Stimulated activated effector memory CD8-positive, alpha-beta T cell treated with anti-CD3 and anti-CD28 coated beads, Interleukin-12 subunit alpha, Interleukin-12 subunit beta, amount 100 ng/mL, for 72 hours (primary cell): ENCODE data around the gene IPO9.

Experiments
- ATAC-seq: fragments of 150-1000 bp; cut with Tn5 transposase; 2 replicates; pipeline ENCODE4 v1.10.0; 2021
- DNase-seq, 2 donors: peaks; one replicate each; pipeline ENCODE4 v3.0.0; 2021 to 2022; ENCODE audit warnings: low spot score in 2 of 2
- H3K27ac Mint-ChIP-seq: one replicate; pipeline ENCODE4 v1.8.0; 2022; ENCODE audit warnings: mild to moderate bottlenecking, mixed read lengths
- H3K36me3 Mint-ChIP-seq: one replicate; pipeline ENCODE4 v1.8.0; 2022; ENCODE audit warnings: mild to moderate bottlenecking, mixed read lengths
- H3K4me1 Mint-ChIP-seq: one replicate; pipeline ENCODE4 v1.8.0; 2022; ENCODE audit warnings: mixed read lengths
- H3K4me3 Mint-ChIP-seq: one replicate; pipeline ENCODE4 v1.8.0; 2022; ENCODE audit warnings: mild to moderate bottlenecking, mixed read lengths
- H3K9me3 Mint-ChIP-seq: one replicate; pipeline ENCODE4 v1.8.0; 2022; ENCODE audit warnings: mixed read lengths

IPO9 gene

GRCh38 chr1:201793306-201793925 lies 35.5 kb upstream of the IPO9 start:
- Mint-ChIP-seq H3K36me3 (no peaks in the 10 kb centered on the region), H3K4me3 (no peak overlapping the region), H3K4me1 (peaks cover 6% of the 10 kb centered on the region), H3K27ac (no peak overlapping the region), H3K9me3 (no peaks in the 10 kb centered on the region)
- no peak for DNase-seq
- no peak for ATAC-seq

- DNase-seq (no peak), ATAC-seq (no peak)
- H3K4me3 Mint-ChIP-seq: no peak overlapping the region
- H3K36me3 Mint-ChIP-seq: no peaks in the 10 kb centered on the region
- H3K27ac Mint-ChIP-seq: no peak overlapping the region
- H3K9me3 Mint-ChIP-seq: no peaks in the 10 kb centered on the region
- H3K4me1 Mint-ChIP-seq: peaks cover 6% of the 10 kb centered on the region
These were observed 33.9 kb upstream of the IPO9 start for GRCh38 chr1:201795066-201795465.

- no peak for DNase-seq
- Mint-ChIP-seq H3K4me1 (no peaks in the 10 kb centered on the region), H3K4me3 (no peak overlapping the region), H3K27ac (no peak overlapping the region), H3K9me3 (no peaks in the 10 kb centered on the region), H3K36me3 (no peaks in the 10 kb centered on the region)
- ATAC-seq: no peak
These were observed 28.7 kb upstream of the IPO9 start for GRCh38 chr1:201800246-201800645.

- no peaks in the 10 kb centered on the region for H3K4me1 Mint-ChIP-seq
- H3K9me3 Mint-ChIP-seq: no peaks in the 10 kb centered on the region
- no peak overlapping the region for H3K27ac Mint-ChIP-seq
- no peaks in the 10 kb centered on the region for H3K36me3 Mint-ChIP-seq
- ATAC-seq: peak; percentile 27
- DNase-seq: no peak
- H3K4me3 Mint-ChIP-seq: no peak overlapping the region
These were observed 22.2 kb upstream of the IPO9 start for GRCh38 chr1:201806801-201807200.

GRCh38 chr1:201807958-201808632 lies 20.9 kb upstream of the IPO9 start:
- Mint-ChIP-seq H3K9me3 (no peaks in the 10 kb centered on the region), H3K4me3 (no peak overlapping the region), H3K27ac (no peak overlapping the region), H3K4me1 (no peaks in the 10 kb centered on the region), H3K36me3 (no peaks in the 10 kb centered on the region)
- no peak for DNase-seq
- no peak for ATAC-seq

- H3K36me3 Mint-ChIP-seq: no peaks in the 10 kb centered on the region
- H3K27ac Mint-ChIP-seq: no peak overlapping the region
- H3K4me1 Mint-ChIP-seq: no peaks in the 10 kb centered on the region
- H3K9me3 Mint-ChIP-seq: no peaks in the 10 kb centered on the region
- no peak for DNase-seq
- no peak overlapping the region for H3K4me3 Mint-ChIP-seq
- no peak for ATAC-seq
These were observed 20.3 kb upstream of the IPO9 start for GRCh38 chr1:201808633-201808990.

GRCh38 chr1:201809876-201810275 lies 19.1 kb upstream of the IPO9 start:
- Mint-ChIP-seq H3K9me3 (no peaks in the 10 kb centered on the region), H3K27ac (no peak overlapping the region), H3K4me3 (no peak overlapping the region), H3K4me1 (no peaks in the 10 kb centered on the region), H3K36me3 (no peaks in the 10 kb centered on the region)
- ATAC-seq (no peak), DNase-seq (no peak)

- H3K4me3 Mint-ChIP-seq: no peak overlapping the region
- DNase-seq (no peak), ATAC-seq (no peak)
- H3K27ac Mint-ChIP-seq: no peak overlapping the region
- no peaks in the 10 kb centered on the region for H3K9me3 Mint-ChIP-seq
- no peaks in the 10 kb centered on the region for H3K36me3 Mint-ChIP-seq
- H3K4me1 Mint-ChIP-seq: no peaks in the 10 kb centered on the region
These were observed 18.3 kb upstream of the IPO9 start for GRCh38 chr1:201810466-201811216.

GRCh38 chr1:201813226-201813625 lies 15.7 kb upstream of the IPO9 start:
- H3K27ac Mint-ChIP-seq: no peak overlapping the region
- no peak overlapping the region for H3K4me3 Mint-ChIP-seq
- ATAC-seq (no peak), DNase-seq (no peak)
- no peaks in the 10 kb centered on the region for H3K36me3 Mint-ChIP-seq
- H3K4me1 Mint-ChIP-seq: no peaks in the 10 kb centered on the region
- no peaks in the 10 kb centered on the region for H3K9me3 Mint-ChIP-seq

GRCh38 chr1:201816309-201816854 lies 12.6 kb upstream of the IPO9 start:
- ATAC-seq (no peak), DNase-seq (no peak)
- no peaks in the 10 kb centered on the region for H3K4me1 Mint-ChIP-seq
- H3K27ac Mint-ChIP-seq: no peak overlapping the region
- H3K9me3 Mint-ChIP-seq: no peaks in the 10 kb centered on the region
- H3K4me3 Mint-ChIP-seq: no peak overlapping the region
- H3K36me3 Mint-ChIP-seq: no peaks in the 10 kb centered on the region

- DNase-seq (no peak), ATAC-seq (no peak)
- no peaks in the 10 kb centered on the region for H3K36me3 Mint-ChIP-seq
- H3K9me3 Mint-ChIP-seq: no peaks in the 10 kb centered on the region
- H3K4me3 Mint-ChIP-seq: no peak overlapping the region
- H3K4me1 Mint-ChIP-seq: no peaks in the 10 kb centered on the region
- no peak overlapping the region for H3K27ac Mint-ChIP-seq
These were observed 9.8 kb upstream of the IPO9 start for GRCh38 chr1:201818971-201819750.

- H3K36me3 Mint-ChIP-seq: no peaks in the 10 kb centered on the region
- H3K9me3 Mint-ChIP-seq: no peaks in the 10 kb centered on the region
- no peak overlapping the region for H3K4me3 Mint-ChIP-seq
- no peak for DNase-seq
- ATAC-seq: no peak
- H3K4me1 Mint-ChIP-seq: no peaks in the 10 kb centered on the region
- no peak overlapping the region for H3K27ac Mint-ChIP-seq
These were observed 8.5 kb upstream of the IPO9 start for GRCh38 chr1:201820413-201820812.

GRCh38 chr1:201825245-201825644 lies 3.7 kb upstream of the IPO9 start:
- H3K4me3 Mint-ChIP-seq: no peak overlapping the region
- no peak for DNase-seq
- H3K27ac Mint-ChIP-seq: no peak overlapping the region
- H3K9me3 Mint-ChIP-seq: no peaks in the 10 kb centered on the region
- H3K36me3 Mint-ChIP-seq: peaks cover 12% of the 10 kb centered on the region
- no peak for ATAC-seq
- H3K4me1 Mint-ChIP-seq: peaks cover 9% of the 10 kb centered on the region

GRCh38 chr1:201826830-201827229 lies 2.1 kb upstream of the IPO9 start:
- no peak for ATAC-seq
- Mint-ChIP-seq H3K4me1 (peaks cover 24% of the 10 kb centered on the region), H3K9me3 (no peaks in the 10 kb centered on the region), H3K36me3 (peaks cover 21% of the 10 kb centered on the region), H3K27ac (no peak overlapping the region), H3K4me3 (no peak overlapping the region)
- DNase-seq: no peak
